Thyroid gland (tissue), 4 donors: ENCODE measurements around the gene SAMHD1. TPM values are rescaled to one million over a fixed set of nuclear protein-coding genes. Genes with fewer than 3 reads are reported as not detected.

Experiments
- DNase-seq, 2 donors: peaks; one replicate each; pipeline ENCODE4 v3.0.0-alpha.2; 2019
- H3K27ac ChIP-seq, 3 donors: fragments of 200-600 bp; sonication (generic); 1 replicate in 2 of 3; 2 replicates in 1 of 3; pipeline ENCODE4 v1.5.1; 2016 to 2019; ENCODE audit warnings: mild to moderate bottlenecking in 1 of 3, moderate library complexity in 1 of 3
- H3K27me3 ChIP-seq: fragments of 200-600 bp; sonication (generic); one replicate; pipeline ENCODE4 v1.5.1; 2019
- H3K36me3 ChIP-seq, 2 donors: fragments of 200-600 bp; sonication (generic); one replicate each; pipeline ENCODE4 v1.5.1; 2016 to 2019
- H3K4me1 ChIP-seq, 2 donors: fragments of 200-600 bp; sonication (generic); one replicate each; pipeline ENCODE4 v1.5.1; 2017 to 2019
- H3K4me3 ChIP-seq, 3 donors: fragments of 200-600 bp; sonication (generic); replicated peaks in 1 of 3; 1 replicate in 2 of 3; 2 replicates in 1 of 3; pipeline ENCODE4 v1.5.1; 2016; ENCODE audit warnings: mild to moderate bottlenecking in 1 of 3
- H3K9me3 ChIP-seq: fragments of 200-600 bp; sonication (generic); one replicate; pipeline ENCODE4 v1.5.1; 2017
- POLR2A ChIP-seq, 2 donors: fragments of 450-650 bp; IDR thresholded peaks; one replicate each; pipeline ENCODE4 v1.6.1; 2017; ENCODE audit warnings: antibody characterized with exemption in 2 of 2, mild to moderate bottlenecking in 2 of 2, moderate library complexity in 1 of 2
- WGBS, 2 donors: methylation state at CpG; one replicate each; pipeline ENCODE4 v1.1.5; 2017; 5-methylcytosine and 5-hydroxymethylcytosine counted together
- intact Hi-C: fragments of 100-400 bp; cut with DNase I; formaldehyde crosslinking; loops from one replicate; pipeline ENCODE4 v1.15.1; 2023
- total RNA-seq, 4 donors: library from RNA; depleted of rRNA; stranded (reverse); fragments of >200 nt; gene quantifications; one replicate each; pipeline ENCODE4 v1.2.3, GENCODE V29; 2016
- TF ChIP-seq, protein P1 (sequence below), 6 experiments: fragments of 200-600 bp in 3 of 6; fragments of 450-650 bp in 3 of 6; sonication (generic) in 3 of 6; IDR thresholded peaks; one replicate each; pipeline ENCODE4 v1.5.1; 2016 to 2019; ENCODE audit warnings: antibody characterized with exemption in 6 of 6, mild to moderate bottlenecking in 2 of 6, inconsistent platforms in 1 of 6, moderate library complexity in 1 of 6

Gene SAMHD1
- total RNA-seq, 4 donors from 2014 or later = 60.6 to 227 (median 112) TPM

DNA sequence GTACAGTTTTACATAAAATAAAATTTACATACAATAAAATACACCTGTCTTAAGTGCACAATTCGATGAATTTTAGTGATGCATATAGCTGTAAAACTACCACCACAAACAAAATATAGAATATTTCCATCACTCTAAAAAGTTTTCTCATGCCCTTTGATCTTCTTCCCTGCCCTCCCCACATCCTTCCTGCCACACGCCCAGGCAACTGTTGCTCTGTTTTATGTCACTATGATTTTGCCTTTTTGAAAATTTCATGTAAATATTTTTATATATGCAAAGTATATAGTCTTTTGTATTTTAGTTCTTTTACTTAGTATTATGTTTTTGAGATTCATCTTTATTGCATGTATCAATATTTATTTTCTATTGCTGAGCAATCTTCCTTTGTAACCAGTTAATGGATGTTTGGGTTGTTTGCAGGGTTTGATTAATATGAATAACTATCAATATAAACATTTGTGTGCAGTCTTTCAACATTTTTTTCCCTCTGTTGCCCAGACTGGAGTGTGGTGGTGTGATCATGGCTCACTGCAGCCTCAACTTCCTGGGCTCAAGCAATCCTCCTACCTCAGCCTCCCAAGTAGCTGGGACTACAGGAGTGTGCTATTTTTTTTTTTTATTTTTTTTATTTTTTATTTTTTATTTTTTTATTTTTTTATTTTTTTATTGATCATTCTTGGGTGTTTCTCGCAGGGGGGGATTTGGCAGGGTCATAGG, 23.8 kb upstream of the SAMHD1 start:
- Histone ChIP-seq H3K27me3 (no peaks in the 10 kb centered on the region), H3K4me3 (no peak overlapping the region), H3K36me3 (no peaks in the 10 kb centered on the region), H3K4me1 (no peaks in the 10 kb centered on the region), H3K27ac (no peak overlapping the region), H3K9me3 (no peaks in the 10 kb centered on the region)
- TF ChIP-seq, protein P1, sequence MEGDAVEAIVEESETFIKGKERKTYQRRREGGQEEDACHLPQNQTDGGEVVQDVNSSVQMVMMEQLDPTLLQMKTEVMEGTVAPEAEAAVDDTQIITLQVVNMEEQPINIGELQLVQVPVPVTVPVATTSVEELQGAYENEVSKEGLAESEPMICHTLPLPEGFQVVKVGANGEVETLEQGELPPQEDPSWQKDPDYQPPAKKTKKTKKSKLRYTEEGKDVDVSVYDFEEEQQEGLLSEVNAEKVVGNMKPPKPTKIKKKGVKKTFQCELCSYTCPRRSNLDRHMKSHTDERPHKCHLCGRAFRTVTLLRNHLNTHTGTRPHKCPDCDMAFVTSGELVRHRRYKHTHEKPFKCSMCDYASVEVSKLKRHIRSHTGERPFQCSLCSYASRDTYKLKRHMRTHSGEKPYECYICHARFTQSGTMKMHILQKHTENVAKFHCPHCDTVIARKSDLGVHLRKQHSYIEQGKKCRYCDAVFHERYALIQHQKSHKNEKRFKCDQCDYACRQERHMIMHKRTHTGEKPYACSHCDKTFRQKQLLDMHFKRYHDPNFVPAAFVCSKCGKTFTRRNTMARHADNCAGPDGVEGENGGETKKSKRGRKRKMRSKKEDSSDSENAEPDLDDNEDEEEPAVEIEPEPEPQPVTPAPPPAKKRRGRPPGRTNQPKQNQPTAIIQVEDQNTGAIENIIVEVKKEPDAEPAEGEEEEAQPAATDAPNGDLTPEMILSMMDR (IDR thresholded peaks at IDR 0.05) = no peak
- TF ChIP-seq POLR2A (IDR thresholded peaks at IDR 0.05) = no peak
- 71 to 76% methylated on average over 3 of the region's 3 CpGs for WGBS, 2 donors
- intact Hi-C loops = no loop called here
- DNase-seq = no peak

DNA sequence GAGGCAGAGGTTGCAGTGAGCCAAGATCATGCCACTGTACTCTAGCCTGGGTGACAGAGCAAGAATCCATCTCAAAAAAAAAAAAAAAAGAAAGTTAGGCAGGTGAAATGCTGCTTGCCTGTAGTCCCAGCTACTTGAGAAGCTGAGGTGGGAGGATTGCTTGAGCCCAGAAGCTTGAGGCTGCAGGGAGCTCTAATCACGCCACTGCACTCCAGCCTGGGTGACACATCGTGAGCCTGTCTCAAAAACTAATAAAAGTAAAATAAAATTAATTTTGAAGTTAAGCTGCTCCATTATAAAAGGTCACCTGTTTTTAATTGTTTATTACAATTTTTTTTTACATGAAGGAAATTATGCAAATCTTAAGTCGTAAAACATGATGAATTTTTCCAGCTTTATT, 23.2 kb upstream of the SAMHD1 start:
- 89 to 93% methylated on average over 3 of the region's 3 CpGs for WGBS, 2 donors
- Histone ChIP-seq H3K9me3 (no peaks in the 10 kb centered on the region), H3K27ac (no peak overlapping the region), H3K36me3 (no peaks in the 10 kb centered on the region), H3K4me3 (no peak overlapping the region), H3K4me1 (no peaks in the 10 kb centered on the region), H3K27me3 (no peaks in the 10 kb centered on the region)
- TF ChIP-seq, protein P1 (IDR thresholded peaks at IDR 0.05) = no peak
- intact Hi-C loops = no loop called here
- DNase-seq = no peak

DNA sequence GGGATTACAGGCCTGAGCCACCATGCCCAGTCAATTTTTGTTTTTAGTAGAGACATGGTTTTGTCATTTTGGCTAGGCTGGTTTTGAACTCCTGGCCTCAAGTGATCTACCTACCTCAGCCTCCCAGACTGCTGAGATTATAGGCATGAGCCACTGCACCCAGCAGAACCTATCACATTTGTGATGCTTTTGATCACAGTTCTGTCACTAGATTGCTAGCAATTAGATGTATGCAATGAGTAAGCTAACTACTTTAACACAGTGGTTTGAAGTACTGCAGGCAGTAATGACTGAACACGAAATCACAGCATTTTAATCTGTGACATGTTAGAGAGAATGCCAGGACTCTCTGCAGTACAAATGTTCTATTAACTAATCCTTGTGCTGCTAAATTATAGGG, 19.6 kb upstream of the SAMHD1 start:
- H3K36me3 ChIP-seq = no peaks in the 10 kb centered on the region
- WGBS, 2 donors = 79 to 80% methylated on average over 1 of the region's 1 CpG
- no peaks in the 10 kb centered on the region for H3K4me1 ChIP-seq
- H3K27me3 ChIP-seq = no peaks in the 10 kb centered on the region
- TF ChIP-seq POLR2A (IDR thresholded peaks at IDR 0.05) = no peak
- TF ChIP-seq, protein P1 (IDR thresholded peaks at IDR 0.05) = no peak
- intact Hi-C loops = no loop called here
- DNase-seq = no peak
- H3K4me3 ChIP-seq = no peak overlapping the region
- H3K9me3 ChIP-seq = no peaks in the 10 kb centered on the region
- H3K27ac ChIP-seq = no peak overlapping the region

DNA sequence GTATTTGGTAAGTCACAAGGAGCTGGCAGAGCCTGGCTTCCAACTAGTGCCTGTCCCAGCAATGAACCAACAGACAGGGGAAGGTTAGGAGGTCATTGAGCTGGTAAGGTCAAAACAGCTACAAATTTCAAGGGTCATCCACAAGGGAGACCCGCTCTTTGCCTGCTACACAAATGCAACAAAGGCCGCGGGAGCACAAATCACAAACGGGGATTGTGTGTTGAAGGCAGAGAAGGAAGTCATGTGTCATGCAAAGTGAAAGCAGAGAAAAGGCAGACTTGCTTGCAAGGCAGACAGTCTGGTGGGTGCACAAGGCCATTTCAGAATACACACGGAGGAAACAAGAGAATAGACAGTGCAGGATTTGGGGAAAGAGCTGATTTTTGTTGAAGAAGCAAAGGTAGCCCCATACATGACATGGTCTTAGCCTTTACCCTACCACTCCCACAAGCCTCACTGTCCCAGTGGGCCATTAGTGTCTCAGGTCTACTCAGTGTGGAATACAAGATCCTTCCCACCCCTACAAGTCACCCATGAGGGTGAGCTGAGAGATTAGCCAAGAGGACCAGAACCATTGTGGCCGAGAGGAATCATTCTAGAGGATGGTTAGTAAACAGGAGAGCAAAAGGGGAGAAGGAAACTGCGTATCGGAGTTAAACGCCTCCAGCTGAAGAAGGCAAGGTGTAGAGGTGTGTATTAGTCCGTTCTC, 18.1 kb upstream of the SAMHD1 start:
- no peaks in the 10 kb centered on the region for H3K4me1 ChIP-seq
- no peak for DNase-seq
- TF ChIP-seq, protein P1 (IDR thresholded peaks at IDR 0.05) = no peak
- no peak for TF ChIP-seq POLR2A (IDR thresholded peaks at IDR 0.05)
- H3K9me3 ChIP-seq = no peaks in the 10 kb centered on the region
- no peaks in the 10 kb centered on the region for H3K36me3 ChIP-seq
- intact Hi-C loops = no loop called here
- no peak overlapping the region for H3K4me3 ChIP-seq
- WGBS, 2 donors = 76 to 77% methylated on average over 10 of the region's 10 CpGs
- H3K27me3 ChIP-seq = no peaks in the 10 kb centered on the region
- H3K27ac ChIP-seq = no peak overlapping the region

DNA sequence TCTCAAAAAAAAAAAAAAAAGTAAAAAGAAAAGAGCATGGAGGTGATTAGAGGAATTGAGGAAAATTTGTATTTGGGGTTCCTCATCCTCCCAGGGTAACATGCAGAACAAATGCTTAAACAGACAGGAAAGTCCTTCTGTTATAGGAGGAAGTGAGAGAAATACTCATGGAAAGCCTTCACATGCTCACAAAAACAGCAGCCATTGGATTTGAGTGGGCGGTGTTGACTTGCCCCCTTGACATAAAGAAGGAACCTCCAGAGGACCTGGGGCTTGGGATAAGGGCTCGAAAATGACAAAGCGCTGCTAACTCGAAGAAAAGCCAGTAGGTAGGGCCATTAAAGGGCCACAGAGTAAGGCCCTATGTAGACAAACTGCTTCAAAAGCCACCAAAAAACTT, 17.5 kb upstream of the SAMHD1 start:
- DNase-seq = no peak
- no peak overlapping the region for H3K4me3 ChIP-seq
- TF ChIP-seq, protein P1 (IDR thresholded peaks at IDR 0.05) = no peak
- TF ChIP-seq POLR2A (IDR thresholded peaks at IDR 0.05) = no peak
- H3K9me3 ChIP-seq = no peaks in the 10 kb centered on the region
- no peak overlapping the region for H3K27ac ChIP-seq
- intact Hi-C loops = no loop called here
- WGBS, 2 donors = 89 to 90% methylated on average over 4 of the region's 4 CpGs
- H3K36me3 ChIP-seq = no peaks in the 10 kb centered on the region
- H3K4me1 ChIP-seq = no peaks in the 10 kb centered on the region
- no peaks in the 10 kb centered on the region for H3K27me3 ChIP-seq
